ENCODE results near the gene SERPINB6.

Gene SERPINB6

DNA sequence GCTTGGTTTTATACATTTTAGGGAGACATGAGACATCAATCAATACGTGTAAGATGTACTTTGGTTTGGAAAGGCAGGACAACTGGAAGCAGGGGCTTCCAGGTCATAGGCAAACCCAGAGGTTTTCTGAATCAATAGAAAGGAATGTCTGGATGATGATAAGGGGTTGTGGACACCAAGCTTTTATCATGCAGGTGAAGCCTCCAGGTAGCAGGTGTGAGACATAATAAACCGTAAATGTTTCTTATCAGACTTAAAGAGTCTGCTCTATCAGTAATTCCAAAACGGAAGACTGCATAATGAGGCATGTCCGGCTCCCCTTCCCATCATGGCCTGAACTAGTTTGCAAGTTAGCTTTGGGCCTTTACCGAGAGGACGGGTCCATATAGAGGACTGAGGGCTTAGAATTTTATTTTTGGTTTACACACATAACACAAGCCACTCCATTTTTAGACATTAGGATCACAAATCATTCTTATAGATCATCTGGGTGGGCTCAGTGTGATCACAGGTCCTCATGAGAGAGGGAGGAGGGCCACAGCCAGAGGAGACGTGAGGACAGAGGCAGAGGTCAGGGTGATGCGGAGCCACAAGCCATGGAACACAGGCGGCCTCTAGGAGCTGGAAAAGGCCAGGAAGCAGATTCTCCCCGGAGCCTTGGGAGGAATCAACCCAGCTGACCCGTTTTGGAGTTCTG, 57.6 kb downstream of the SERPINB6 start:
- TF ChIP-seq POLR2AphosphoS5 (IDR thresholded peaks at IDR 0.05; ENCODE audit: low read depth, low read length) (no peak), TAF1 (IDR thresholded peaks at IDR 0.05; ENCODE audit: borderline replicate concordance, insufficient read depth, low read length) (no peak), FOXP2 (optimal IDR thresholded peaks at IDR 0.05; ENCODE audit: borderline replicate concordance, extremely low read depth, extremely low read length, insufficient read depth) (no peak), SIN3A (IDR thresholded peaks at IDR 0.05; ENCODE audit: borderline replicate concordance, insufficient read depth, low read length) (no peak)
- TF ChIP-seq, protein P1, sequence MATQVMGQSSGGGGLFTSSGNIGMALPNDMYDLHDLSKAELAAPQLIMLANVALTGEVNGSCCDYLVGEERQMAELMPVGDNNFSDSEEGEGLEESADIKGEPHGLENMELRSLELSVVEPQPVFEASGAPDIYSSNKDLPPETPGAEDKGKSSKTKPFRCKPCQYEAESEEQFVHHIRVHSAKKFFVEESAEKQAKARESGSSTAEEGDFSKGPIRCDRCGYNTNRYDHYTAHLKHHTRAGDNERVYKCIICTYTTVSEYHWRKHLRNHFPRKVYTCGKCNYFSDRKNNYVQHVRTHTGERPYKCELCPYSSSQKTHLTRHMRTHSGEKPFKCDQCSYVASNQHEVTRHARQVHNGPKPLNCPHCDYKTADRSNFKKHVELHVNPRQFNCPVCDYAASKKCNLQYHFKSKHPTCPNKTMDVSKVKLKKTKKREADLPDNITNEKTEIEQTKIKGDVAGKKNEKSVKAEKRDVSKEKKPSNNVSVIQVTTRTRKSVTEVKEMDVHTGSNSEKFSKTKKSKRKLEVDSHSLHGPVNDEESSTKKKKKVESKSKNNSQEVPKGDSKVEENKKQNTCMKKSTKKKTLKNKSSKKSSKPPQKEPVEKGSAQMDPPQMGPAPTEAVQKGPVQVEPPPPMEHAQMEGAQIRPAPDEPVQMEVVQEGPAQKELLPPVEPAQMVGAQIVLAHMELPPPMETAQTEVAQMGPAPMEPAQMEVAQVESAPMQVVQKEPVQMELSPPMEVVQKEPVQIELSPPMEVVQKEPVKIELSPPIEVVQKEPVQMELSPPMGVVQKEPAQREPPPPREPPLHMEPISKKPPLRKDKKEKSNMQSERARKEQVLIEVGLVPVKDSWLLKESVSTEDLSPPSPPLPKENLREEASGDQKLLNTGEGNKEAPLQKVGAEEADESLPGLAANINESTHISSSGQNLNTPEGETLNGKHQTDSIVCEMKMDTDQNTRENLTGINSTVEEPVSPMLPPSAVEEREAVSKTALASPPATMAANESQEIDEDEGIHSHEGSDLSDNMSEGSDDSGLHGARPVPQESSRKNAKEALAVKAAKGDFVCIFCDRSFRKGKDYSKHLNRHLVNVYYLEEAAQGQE (IDR thresholded peaks at IDR 0.05; ENCODE audit: insufficient read depth in 1 of 2, low read depth in 2 of 2, low read length in 2 of 2), result no peak

DNA sequence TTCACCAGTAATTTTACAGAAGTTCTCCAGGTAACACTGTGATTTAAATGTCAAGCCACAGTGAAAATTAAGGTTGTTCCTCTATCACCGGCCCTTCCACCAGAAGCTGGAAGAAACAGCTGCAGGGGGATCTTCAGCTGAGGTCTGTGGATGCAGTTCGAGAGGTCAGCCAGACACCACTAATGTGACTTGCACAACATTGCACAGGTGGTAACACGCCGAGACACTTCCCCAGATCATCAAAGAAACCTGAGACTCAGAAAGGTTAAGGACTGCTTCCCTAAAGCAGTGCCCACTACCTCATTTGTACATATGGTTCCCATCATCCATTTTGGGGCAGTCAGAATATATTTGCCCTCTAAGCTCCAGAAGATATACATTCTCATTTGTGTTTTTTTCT, 60.2 kb downstream of the SERPINB6 start:
- TF ChIP-seq FOXP2 (optimal IDR thresholded peaks at IDR 0.05; ENCODE audit: borderline replicate concordance, extremely low read depth, extremely low read length, insufficient read depth) (no peak), POLR2AphosphoS5 (IDR thresholded peaks at IDR 0.05; ENCODE audit: low read depth, low read length) (no peak), SIN3A (IDR thresholded peaks at IDR 0.05; ENCODE audit: borderline replicate concordance, insufficient read depth, low read length) (no peak)

DNA sequence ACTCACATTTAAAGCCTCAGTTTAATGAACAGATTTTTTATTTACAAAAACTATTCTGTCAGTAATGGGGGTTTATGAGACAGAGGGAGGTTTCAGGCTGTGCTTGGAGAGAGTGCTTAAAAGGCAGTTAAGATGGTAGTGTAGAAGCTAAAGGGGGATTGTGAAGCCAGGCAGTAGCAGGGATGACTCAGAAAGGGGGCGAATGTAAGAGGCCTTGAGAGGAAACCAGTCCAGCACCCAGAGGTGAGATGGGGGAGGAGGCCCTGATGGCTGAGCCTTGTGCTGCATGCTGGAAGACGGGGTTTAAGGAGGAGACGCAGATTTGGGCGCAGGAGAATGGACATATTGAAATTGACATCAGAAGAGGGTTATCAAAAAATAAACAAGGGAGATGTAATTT, 61.6 kb downstream of the SERPINB6 start:
- TF ChIP-seq FOXP2 (optimal IDR thresholded peaks at IDR 0.05; ENCODE audit: borderline replicate concordance, extremely low read depth, extremely low read length, insufficient read depth), result no peak
- TF ChIP-seq SIN3A (IDR thresholded peaks at IDR 0.05; ENCODE audit: borderline replicate concordance, insufficient read depth, low read length), result no peak
- TF ChIP-seq POLR2AphosphoS5 (IDR thresholded peaks at IDR 0.05; ENCODE audit: low read depth, low read length), result no peak
- no peak for TF ChIP-seq TAF1 (IDR thresholded peaks at IDR 0.05; ENCODE audit: borderline replicate concordance, insufficient read depth, low read length)
- TF ChIP-seq, protein P1 (IDR thresholded peaks at IDR 0.05; ENCODE audit: insufficient read depth in 1 of 2, low read depth in 2 of 2, low read length in 2 of 2), result no peak

DNA sequence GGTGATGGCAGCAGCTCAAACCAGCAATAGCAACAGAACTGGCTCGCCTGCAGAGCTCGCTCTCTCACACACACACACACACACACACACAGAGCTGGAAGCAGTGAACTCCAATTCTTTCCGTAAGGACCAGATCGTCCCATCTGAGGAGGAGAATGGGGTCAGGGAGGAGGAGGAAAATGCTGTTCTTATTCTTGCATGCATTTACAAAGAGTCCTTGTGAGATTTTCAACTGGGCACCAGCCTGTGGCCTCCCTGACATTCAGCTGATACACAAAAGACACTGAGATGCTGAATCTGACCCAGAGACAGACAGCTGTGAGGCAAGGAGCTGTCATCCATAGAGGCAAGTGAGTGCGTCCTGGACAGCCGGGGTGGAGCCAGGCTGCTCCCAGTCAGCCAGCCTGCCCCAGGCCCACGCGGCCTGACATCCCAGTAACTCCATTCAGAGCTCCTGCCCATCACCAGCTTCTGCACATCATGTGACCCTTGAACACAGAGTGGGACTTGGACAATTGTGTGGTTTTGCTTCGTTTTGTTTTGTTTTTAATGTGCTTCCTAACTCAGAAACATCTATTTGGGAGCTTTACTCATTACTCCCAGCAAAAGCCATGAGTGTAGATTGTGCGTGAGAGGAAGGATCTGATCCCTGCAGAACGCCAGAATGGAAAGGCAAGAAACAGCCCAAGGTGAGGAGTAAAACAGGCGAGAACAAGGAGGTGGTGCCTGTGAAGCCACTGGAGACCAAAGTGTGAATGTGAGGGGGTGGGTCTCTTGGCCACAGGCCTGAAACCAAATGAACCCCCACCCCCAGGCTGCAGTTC, 70.3 kb downstream of the SERPINB6 start:
- TF ChIP-seq, protein P1 (IDR thresholded peaks at IDR 0.05; ENCODE audit: insufficient read depth in 1 of 2, low read depth in 2 of 2, low read length in 2 of 2), result no peak

DNA sequence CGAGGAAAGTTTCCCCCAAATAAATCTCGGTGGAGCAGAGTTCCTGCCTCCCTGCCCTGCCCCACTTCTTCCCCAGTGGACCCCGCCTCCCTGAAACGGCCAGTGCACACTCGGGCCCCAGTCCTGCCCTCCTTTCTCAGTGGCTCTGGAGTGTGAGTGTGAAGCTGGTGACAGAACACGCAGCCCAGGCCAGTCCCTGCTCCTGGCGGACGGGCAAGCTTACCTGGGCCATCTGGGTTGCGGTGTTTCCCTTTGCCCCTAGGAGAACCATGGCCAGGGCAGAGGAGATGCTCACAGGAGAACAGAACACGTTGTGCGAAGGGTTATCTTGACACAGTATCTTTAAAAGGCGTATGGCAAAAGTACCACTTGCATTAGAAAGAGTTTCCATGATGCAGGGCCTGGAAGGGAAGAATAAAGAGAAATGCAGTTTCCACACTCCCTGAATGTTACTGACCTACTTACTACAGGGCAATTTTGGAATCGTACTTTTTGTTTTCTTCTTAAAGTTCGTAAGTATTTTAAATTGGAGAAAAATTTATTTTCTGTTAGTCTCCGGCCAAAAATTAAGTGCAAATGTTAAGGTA, 71.1 kb downstream of the SERPINB6 start:
- TF ChIP-seq, protein P1 (IDR thresholded peaks at IDR 0.05; ENCODE audit: insufficient read depth in 1 of 2, low read depth in 2 of 2, low read length in 2 of 2), result no peak
- TF ChIP-seq TAF1 (IDR thresholded peaks at IDR 0.05; ENCODE audit: borderline replicate concordance, insufficient read depth, low read length) (no peak), SIN3A (IDR thresholded peaks at IDR 0.05; ENCODE audit: borderline replicate concordance, insufficient read depth, low read length) (no peak), FOXP2 (optimal IDR thresholded peaks at IDR 0.05; ENCODE audit: borderline replicate concordance, extremely low read depth, extremely low read length, insufficient read depth) (no peak), POLR2AphosphoS5 (IDR thresholded peaks at IDR 0.05; ENCODE audit: low read depth, low read length) (no peak)
